Measurements from ENCODE around the gene PAQR7. TPM values are rescaled to one million over a fixed set of nuclear protein-coding genes. Genes with fewer than 3 reads are reported as not detected.

PAQR7 gene
- total RNA-seq, 1 experiment from 2014 or later = 6.7 TPM

DNA sequence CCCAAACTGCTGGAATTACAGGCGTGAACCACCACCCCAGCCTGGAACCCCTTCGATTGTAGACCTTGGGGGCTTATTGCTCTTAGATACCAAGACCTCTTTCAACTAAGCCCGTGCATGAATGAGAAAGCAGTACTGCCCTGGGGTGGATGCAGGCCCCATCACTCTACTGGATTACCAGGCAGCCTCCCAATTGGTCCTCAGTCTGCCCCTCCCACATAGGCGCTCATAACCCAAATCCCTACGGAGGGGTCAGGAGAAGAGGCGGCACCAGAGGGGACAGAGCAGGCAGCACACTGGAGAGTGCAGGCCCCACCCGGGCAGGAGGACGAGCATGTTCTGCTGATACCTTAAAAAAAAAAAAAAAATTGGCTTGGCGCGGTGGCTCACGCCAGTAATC lies 43.1 kb upstream of the PAQR7 start (continued):
- TF ChIP-seq, protein P1, sequence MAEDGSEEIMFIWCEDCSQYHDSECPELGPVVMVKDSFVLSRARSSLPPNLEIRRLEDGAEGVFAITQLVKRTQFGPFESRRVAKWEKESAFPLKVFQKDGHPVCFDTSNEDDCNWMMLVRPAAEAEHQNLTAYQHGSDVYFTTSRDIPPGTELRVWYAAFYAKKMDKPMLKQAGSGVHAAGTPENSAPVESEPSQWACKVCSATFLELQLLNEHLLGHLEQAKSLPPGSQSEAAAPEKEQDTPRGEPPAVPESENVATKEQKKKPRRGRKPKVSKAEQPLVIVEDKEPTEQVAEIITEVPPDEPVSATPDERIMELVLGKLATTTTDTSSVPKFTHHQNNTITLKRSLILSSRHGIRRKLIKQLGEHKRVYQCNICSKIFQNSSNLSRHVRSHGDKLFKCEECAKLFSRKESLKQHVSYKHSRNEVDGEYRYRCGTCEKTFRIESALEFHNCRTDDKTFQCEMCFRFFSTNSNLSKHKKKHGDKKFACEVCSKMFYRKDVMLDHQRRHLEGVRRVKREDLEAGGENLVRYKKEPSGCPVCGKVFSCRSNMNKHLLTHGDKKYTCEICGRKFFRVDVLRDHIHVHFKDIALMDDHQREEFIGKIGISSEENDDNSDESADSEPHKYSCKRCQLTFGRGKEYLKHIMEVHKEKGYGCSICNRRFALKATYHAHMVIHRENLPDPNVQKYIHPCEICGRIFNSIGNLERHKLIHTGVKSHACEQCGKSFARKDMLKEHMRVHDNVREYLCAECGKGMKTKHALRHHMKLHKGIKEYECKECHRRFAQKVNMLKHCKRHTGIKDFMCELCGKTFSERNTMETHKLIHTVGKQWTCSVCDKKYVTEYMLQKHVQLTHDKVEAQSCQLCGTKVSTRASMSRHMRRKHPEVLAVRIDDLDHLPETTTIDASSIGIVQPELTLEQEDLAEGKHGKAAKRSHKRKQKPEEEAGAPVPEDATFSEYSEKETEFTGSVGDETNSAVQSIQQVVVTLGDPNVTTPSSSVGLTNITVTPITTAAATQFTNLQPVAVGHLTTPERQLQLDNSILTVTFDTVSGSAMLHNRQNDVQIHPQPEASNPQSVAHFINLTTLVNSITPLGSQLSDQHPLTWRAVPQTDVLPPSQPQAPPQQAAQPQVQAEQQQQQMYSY (CRISPR knock-in tag; IDR thresholded peaks at IDR 0.05) = no peak

DNA sequence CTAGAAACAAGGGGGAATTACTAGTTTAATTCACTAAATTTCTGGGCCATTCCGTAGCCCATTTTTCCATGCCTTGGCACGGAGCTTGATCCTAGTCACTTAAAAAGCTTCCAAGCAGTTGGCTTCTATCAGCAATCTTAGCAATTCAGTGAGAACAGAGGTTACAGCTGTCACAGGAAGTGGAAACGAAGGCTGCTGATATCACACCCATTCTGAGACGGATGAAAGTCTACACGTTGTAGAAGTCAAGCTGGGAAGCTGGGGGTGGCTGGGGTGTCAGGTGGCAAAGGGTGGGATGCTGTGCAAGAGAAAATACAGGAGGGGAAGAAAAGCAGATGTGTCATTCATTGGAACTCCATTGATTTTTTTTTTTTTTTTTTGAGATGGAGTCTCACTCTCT lies 42.5 kb upstream of the PAQR7 start:
- DNase-seq (ENCODE audit: low spot score) = no peak
- no peak overlapping the region for H3K27ac Mint-ChIP-seq
- ChIA-PET CTCF (interaction anchor here (0.7 to 1.4 kb wide), 3 partner anchors 22 to 110 kb away, joined by 3 to 10 read pairs (median 3); no protein-coding TSS in a partner anchor), POLR2A (interaction anchor here (0.7 kb wide), 1 partner anchor 48 kb away, joined by 3 read pairs; no protein-coding TSS in a partner anchor)
- no peak for ATAC-seq
- TF ChIP-seq ZNF138 (CRISPR knock-in tag; conservative IDR thresholded peaks at IDR 0.05) (no peak), ZNF232 (CRISPR knock-in tag; IDR thresholded peaks at IDR 0.05) (no peak), EMX1 (CRISPR knock-in tag; IDR thresholded peaks at IDR 0.05) (no peak), HMGA2 (CRISPR knock-in tag; IDR thresholded peaks at IDR 0.05) (no peak), MYBL2 (CRISPR knock-in tag; IDR thresholded peaks at IDR 0.05) (no peak), JUN (CRISPR knock-in tag; IDR thresholded peaks at IDR 0.05) (no peak), TCF7 (CRISPR knock-in tag; IDR thresholded peaks at IDR 0.05; ENCODE audit: low read depth) (no peak), NR2C2 (CRISPR knock-in tag; IDR thresholded peaks at IDR 0.05) (no peak), SMAD3 (CRISPR knock-in tag; IDR thresholded peaks at IDR 0.05; ENCODE audit: borderline replicate concordance) (no peak), ZNF671 (CRISPR knock-in tag; IDR thresholded peaks at IDR 0.05) (no peak)
- TF ChIP-seq, protein P2, sequence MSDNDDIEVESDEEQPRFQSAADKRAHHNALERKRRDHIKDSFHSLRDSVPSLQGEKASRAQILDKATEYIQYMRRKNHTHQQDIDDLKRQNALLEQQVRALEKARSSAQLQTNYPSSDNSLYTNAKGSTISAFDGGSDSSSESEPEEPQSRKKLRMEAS (CRISPR knock-in tag; IDR thresholded peaks at IDR 0.05) = no peak
- TF ChIP-seq, protein P3, sequence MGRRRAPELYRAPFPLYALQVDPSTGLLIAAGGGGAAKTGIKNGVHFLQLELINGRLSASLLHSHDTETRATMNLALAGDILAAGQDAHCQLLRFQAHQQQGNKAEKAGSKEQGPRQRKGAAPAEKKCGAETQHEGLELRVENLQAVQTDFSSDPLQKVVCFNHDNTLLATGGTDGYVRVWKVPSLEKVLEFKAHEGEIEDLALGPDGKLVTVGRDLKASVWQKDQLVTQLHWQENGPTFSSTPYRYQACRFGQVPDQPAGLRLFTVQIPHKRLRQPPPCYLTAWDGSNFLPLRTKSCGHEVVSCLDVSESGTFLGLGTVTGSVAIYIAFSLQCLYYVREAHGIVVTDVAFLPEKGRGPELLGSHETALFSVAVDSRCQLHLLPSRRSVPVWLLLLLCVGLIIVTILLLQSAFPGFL (CRISPR knock-in tag; IDR thresholded peaks at IDR 0.05; ENCODE audit: borderline replicate concordance) = no peak
- TF ChIP-seq, protein P4, sequence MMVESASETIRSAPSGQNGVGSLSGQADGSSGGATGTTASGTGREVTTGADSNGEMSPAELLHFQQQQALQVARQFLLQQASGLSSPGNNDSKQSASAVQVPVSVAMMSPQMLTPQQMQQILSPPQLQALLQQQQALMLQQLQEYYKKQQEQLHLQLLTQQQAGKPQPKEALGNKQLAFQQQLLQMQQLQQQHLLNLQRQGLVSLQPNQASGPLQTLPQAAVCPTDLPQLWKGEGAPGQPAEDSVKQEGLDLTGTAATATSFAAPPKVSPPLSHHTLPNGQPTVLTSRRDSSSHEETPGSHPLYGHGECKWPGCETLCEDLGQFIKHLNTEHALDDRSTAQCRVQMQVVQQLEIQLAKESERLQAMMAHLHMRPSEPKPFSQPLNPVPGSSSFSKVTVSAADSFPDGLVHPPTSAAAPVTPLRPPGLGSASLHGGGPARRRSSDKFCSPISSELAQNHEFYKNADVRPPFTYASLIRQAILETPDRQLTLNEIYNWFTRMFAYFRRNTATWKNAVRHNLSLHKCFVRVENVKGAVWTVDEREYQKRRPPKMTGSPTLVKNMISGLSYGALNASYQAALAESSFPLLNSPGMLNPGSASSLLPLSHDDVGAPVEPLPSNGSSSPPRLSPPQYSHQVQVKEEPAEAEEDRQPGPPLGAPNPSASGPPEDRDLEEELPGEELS (CRISPR knock-in tag; IDR thresholded peaks at IDR 0.05) = no peak
- TF ChIP-seq, protein P5, sequence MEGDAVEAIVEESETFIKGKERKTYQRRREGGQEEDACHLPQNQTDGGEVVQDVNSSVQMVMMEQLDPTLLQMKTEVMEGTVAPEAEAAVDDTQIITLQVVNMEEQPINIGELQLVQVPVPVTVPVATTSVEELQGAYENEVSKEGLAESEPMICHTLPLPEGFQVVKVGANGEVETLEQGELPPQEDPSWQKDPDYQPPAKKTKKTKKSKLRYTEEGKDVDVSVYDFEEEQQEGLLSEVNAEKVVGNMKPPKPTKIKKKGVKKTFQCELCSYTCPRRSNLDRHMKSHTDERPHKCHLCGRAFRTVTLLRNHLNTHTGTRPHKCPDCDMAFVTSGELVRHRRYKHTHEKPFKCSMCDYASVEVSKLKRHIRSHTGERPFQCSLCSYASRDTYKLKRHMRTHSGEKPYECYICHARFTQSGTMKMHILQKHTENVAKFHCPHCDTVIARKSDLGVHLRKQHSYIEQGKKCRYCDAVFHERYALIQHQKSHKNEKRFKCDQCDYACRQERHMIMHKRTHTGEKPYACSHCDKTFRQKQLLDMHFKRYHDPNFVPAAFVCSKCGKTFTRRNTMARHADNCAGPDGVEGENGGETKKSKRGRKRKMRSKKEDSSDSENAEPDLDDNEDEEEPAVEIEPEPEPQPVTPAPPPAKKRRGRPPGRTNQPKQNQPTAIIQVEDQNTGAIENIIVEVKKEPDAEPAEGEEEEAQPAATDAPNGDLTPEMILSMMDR (IDR thresholded peaks at IDR 0.05) = no peak
- TF ChIP-seq, protein P6, sequence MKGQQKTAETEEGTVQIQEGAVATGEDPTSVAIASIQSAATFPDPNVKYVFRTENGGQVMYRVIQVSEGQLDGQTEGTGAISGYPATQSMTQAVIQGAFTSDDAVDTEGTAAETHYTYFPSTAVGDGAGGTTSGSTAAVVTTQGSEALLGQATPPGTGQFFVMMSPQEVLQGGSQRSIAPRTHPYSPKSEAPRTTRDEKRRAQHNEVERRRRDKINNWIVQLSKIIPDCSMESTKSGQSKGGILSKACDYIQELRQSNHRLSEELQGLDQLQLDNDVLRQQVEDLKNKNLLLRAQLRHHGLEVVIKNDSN (CRISPR knock-in tag; IDR thresholded peaks at IDR 0.05) = no peak
- TF ChIP-seq, protein P7, sequence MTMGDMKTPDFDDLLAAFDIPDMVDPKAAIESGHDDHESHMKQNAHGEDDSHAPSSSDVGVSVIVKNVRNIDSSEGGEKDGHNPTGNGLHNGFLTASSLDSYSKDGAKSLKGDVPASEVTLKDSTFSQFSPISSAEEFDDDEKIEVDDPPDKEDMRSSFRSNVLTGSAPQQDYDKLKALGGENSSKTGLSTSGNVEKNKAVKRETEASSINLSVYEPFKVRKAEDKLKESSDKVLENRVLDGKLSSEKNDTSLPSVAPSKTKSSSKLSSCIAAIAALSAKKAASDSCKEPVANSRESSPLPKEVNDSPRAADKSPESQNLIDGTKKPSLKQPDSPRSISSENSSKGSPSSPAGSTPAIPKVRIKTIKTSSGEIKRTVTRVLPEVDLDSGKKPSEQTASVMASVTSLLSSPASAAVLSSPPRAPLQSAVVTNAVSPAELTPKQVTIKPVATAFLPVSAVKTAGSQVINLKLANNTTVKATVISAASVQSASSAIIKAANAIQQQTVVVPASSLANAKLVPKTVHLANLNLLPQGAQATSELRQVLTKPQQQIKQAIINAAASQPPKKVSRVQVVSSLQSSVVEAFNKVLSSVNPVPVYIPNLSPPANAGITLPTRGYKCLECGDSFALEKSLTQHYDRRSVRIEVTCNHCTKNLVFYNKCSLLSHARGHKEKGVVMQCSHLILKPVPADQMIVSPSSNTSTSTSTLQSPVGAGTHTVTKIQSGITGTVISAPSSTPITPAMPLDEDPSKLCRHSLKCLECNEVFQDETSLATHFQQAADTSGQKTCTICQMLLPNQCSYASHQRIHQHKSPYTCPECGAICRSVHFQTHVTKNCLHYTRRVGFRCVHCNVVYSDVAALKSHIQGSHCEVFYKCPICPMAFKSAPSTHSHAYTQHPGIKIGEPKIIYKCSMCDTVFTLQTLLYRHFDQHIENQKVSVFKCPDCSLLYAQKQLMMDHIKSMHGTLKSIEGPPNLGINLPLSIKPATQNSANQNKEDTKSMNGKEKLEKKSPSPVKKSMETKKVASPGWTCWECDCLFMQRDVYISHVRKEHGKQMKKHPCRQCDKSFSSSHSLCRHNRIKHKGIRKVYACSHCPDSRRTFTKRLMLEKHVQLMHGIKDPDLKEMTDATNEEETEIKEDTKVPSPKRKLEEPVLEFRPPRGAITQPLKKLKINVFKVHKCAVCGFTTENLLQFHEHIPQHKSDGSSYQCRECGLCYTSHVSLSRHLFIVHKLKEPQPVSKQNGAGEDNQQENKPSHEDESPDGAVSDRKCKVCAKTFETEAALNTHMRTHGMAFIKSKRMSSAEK (CRISPR knock-in tag; IDR thresholded peaks at IDR 0.05; ENCODE audit: borderline replicate concordance) = no peak
- TF ChIP-seq, protein P8, sequence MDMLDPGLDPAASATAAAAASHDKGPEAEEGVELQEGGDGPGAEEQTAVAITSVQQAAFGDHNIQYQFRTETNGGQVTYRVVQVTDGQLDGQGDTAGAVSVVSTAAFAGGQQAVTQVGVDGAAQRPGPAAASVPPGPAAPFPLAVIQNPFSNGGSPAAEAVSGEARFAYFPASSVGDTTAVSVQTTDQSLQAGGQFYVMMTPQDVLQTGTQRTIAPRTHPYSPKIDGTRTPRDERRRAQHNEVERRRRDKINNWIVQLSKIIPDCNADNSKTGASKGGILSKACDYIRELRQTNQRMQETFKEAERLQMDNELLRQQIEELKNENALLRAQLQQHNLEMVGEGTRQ (CRISPR knock-in tag; IDR thresholded peaks at IDR 0.05) = no peak
- TF ChIP-seq, protein P9, sequence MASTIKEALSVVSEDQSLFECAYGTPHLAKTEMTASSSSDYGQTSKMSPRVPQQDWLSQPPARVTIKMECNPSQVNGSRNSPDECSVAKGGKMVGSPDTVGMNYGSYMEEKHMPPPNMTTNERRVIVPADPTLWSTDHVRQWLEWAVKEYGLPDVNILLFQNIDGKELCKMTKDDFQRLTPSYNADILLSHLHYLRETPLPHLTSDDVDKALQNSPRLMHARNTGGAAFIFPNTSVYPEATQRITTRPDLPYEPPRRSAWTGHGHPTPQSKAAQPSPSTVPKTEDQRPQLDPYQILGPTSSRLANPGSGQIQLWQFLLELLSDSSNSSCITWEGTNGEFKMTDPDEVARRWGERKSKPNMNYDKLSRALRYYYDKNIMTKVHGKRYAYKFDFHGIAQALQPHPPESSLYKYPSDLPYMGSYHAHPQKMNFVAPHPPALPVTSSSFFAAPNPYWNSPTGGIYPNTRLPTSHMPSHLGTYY (CRISPR knock-in tag; IDR thresholded peaks at IDR 0.05) = no peak
- no peaks in the 10 kb centered on the region for H3K36me3 Mint-ChIP-seq
- peaks cover 18% of the 10 kb centered on the region for H3K4me1 Mint-ChIP-seq
- H3K9me3 Mint-ChIP-seq = no peaks in the 10 kb centered on the region
- no peak overlapping the region for H3K4me3 Mint-ChIP-seq
- H3K27me3 Mint-ChIP-seq (ENCODE audit: low read depth) = peaks cover 11% of the 10 kb centered on the region

Measured in WTC11 (cell line).